ENCODE measurements around the gene DNM2.

GRCh38 chr19:10699650-10700335 is 18.1 kb upstream of the DNM2 start:
- TF ChIP-seq ELF4 (IDR thresholded peaks at IDR 0.05) (no peak), BHLHE40 (IDR thresholded peaks at IDR 0.05; ENCODE audit: borderline replicate concordance) (no peak), HDGF (IDR thresholded peaks at IDR 0.05; ENCODE audit: borderline replicate concordance) (no peak), FOXM1 (IDR thresholded peaks at IDR 0.05; ENCODE audit: borderline replicate concordance) (no peak), CTBP1 (IDR thresholded peaks at IDR 0.05; ENCODE audit: borderline replicate concordance) (no peak), ZNF384 (IDR thresholded peaks at IDR 0.05) (no peak), PKNOX1 (IDR thresholded peaks at IDR 0.05) (no peak), SP1 (IDR thresholded peaks at IDR 0.05) (no peak), SUZ12 (IDR thresholded peaks at IDR 0.05) (no peak), FOXK2 (IDR thresholded peaks at IDR 0.05) (no peak), FOXA1 (IDR thresholded peaks at IDR 0.05) (no peak)

Measured in HEK293T (cell line).